Measurements from ENCODE around the gene STAT5B.

- TF ChIP-seq CTCF (optimal IDR thresholded peaks at IDR 0.05 in 1 of 3, IDR thresholded peaks at IDR 0.05 in 1 of 3, conservative IDR thresholded peaks at IDR 0.05 in 1 of 3; ENCODE audit: extremely low read depth in 1 of 3, insufficient read depth in 2 of 3, low read length in 3 of 3) (no peak), EZH2 (IDR thresholded peaks at IDR 0.05; ENCODE audit: low read length) (no peak)
Measured at GRCh38 chr17:42167807-42168206, 108.4 kb downstream of the STAT5B start.

Measured in keratinocyte (primary cell).